Mesenchymal stem cell (in vitro differentiated cells and primary cell): Measurements from ENCODE around the gene KCNN3.
"Not testable (repeated sequence)": the region's sequence is repeated elsewhere in the genome, so short reads cannot be mapped to it uniquely, and the experiment has no call there.

Experiments
- DNase-seq: peaks from one replicate; pipeline ENCODE4 v3.0.0-alpha.2; 2013
- H2AFZ ChIP-seq: one replicate; pipeline ENCODE4 v1.6.1; 2013; ENCODE audit warnings: low read depth, mild to moderate bottlenecking, control low read depth, inconsistent platforms, low read length, moderate library complexity
- H2AK5ac ChIP-seq: 2 replicates; pipeline ENCODE4 v1.6.1; 2013; ENCODE audit warnings: low read length, moderate library complexity, mild to moderate bottlenecking, inconsistent platforms; ENCODE audit not compliant: severe bottlenecking
- H2BK120ac ChIP-seq: one replicate; pipeline ENCODE4 v1.6.1; 2013; ENCODE audit warnings: low read depth, mild to moderate bottlenecking, inconsistent platforms, low read length, moderate library complexity
- H2BK12ac ChIP-seq, 2 experiments: one replicate each; pipeline ENCODE4 v1.6.1; 2013; ENCODE audit warnings: inconsistent platforms in 2 of 2, low read length in 2 of 2, mild to moderate bottlenecking in 2 of 2, moderate library complexity in 2 of 2, control low read depth in 1 of 2
- H2BK15ac ChIP-seq: one replicate; pipeline ENCODE4 v1.6.1; 2013; ENCODE audit warnings: mild to moderate bottlenecking, low read depth, inconsistent platforms; ENCODE audit not compliant: poor library complexity, severe bottlenecking
- H2BK5ac ChIP-seq: 2 replicates; pipeline ENCODE4 v1.6.1; 2013; ENCODE audit warnings: low read depth, mild to moderate bottlenecking, low read length, control low read depth, inconsistent platforms; ENCODE audit not compliant: poor library complexity, severe bottlenecking
- H3K14ac ChIP-seq, 2 experiments: one replicate each; pipeline ENCODE4 v1.6.1; 2013; ENCODE audit warnings: inconsistent platforms in 2 of 2, low read length in 2 of 2, control low read depth in 1 of 2, mild to moderate bottlenecking in 1 of 2, moderate library complexity in 1 of 2
- H3K18ac ChIP-seq, 2 experiments: one replicate each; pipeline ENCODE4 v1.6.1; 2013; ENCODE audit warnings: inconsistent platforms in 2 of 2, low read length in 2 of 2, control low read depth in 1 of 2, low read depth in 1 of 2, mild to moderate bottlenecking in 1 of 2
- H3K23ac ChIP-seq, 2 experiments: one replicate each; pipeline ENCODE4 v1.6.1; 2013; ENCODE audit warnings: inconsistent platforms in 2 of 2, low read length in 2 of 2, mild to moderate bottlenecking in 2 of 2, moderate library complexity in 2 of 2, control low read depth in 1 of 2
- H3K27ac ChIP-seq: 2 replicates; pipeline ENCODE4 v1.5.1; 2013; ENCODE audit warnings: mild to moderate bottlenecking, moderate library complexity, low read length, control low read depth, inconsistent platforms; ENCODE audit not compliant: poor library complexity, severe bottlenecking
- H3K27me3 ChIP-seq, 2 experiments: 2 replicates each; pipeline versions ENCODE4 v1.6.1 to v1.7.0; 2013; ENCODE audit warnings: low read length in 2 of 2, mild to moderate bottlenecking in 2 of 2, moderate library complexity in 2 of 2, control low read depth in 1 of 2, inconsistent platforms in 1 of 2; ENCODE audit not compliant: control insufficient read depth in 1 of 2, insufficient read depth in 1 of 2
- H3K36me3 ChIP-seq, 2 experiments: 2 replicates each; pipeline versions ENCODE4 v1.6.1 to v1.7.0; 2013; ENCODE audit warnings: low read length in 2 of 2, control low read depth in 1 of 2, inconsistent platforms in 1 of 2, low read depth in 1 of 2, mild to moderate bottlenecking in 1 of 2; ENCODE audit not compliant: insufficient read depth in 2 of 2, control insufficient read depth in 1 of 2
- H3K4ac ChIP-seq, 2 experiments: one replicate each; pipeline ENCODE4 v1.6.1; 2013; ENCODE audit warnings: inconsistent platforms in 2 of 2, low read length in 2 of 2, mild to moderate bottlenecking in 2 of 2, moderate library complexity in 2 of 2, control low read depth in 1 of 2, low read depth in 1 of 2
- H3K4me1 ChIP-seq: 2 replicates; pipeline ENCODE4 v1.6.1; 2013; ENCODE audit warnings: low read depth, low read length, control low read depth; ENCODE audit not compliant: control insufficient read depth, insufficient read depth
- H3K4me2 ChIP-seq: 2 replicates; pipeline ENCODE4 v1.6.1; 2013; ENCODE audit warnings: low read length, mild to moderate bottlenecking, inconsistent platforms; ENCODE audit not compliant: poor library complexity, severe bottlenecking
- H3K4me3 ChIP-seq, 2 experiments: 2 replicates each; pipeline versions ENCODE4 v1.5.1 to v1.7.0; 2013; ENCODE audit warnings: low read length in 2 of 2, mild to moderate bottlenecking in 2 of 2, control low read depth in 1 of 2, low read depth in 1 of 2; ENCODE audit not compliant: insufficient read depth in 1 of 2
- H3K79me1 ChIP-seq: replicated peaks from 2 replicates; pipeline ENCODE4 v1.6.1; 2013; ENCODE audit warnings: mild to moderate bottlenecking, control low read depth, low read length, inconsistent platforms; ENCODE audit not compliant: poor library complexity, severe bottlenecking
- H3K9ac ChIP-seq: 2 replicates; pipeline ENCODE4 v1.7.0; 2013; ENCODE audit warnings: mild to moderate bottlenecking, low read length, moderate library complexity
- H3K9me3 ChIP-seq: 2 replicates; pipeline ENCODE4 v1.7.0; 2013; ENCODE audit warnings: mild to moderate bottlenecking, low read length; ENCODE audit not compliant: control insufficient read depth
- H4K8ac ChIP-seq: one replicate; pipeline ENCODE4 v1.6.1; 2013; ENCODE audit warnings: inconsistent platforms, mild to moderate bottlenecking, low read length, moderate library complexity
- H4K91ac ChIP-seq: one replicate; pipeline ENCODE4 v1.6.1; 2013; ENCODE audit warnings: mild to moderate bottlenecking, low read length, inconsistent platforms
- WGBS: methylation state at CpG from one replicate; pipeline ENCODE4 v1.1.7; 2013; ENCODE audit warnings: mixed read lengths; 5-methylcytosine and 5-hydroxymethylcytosine counted together

The KCNN3 gene

DNA sequence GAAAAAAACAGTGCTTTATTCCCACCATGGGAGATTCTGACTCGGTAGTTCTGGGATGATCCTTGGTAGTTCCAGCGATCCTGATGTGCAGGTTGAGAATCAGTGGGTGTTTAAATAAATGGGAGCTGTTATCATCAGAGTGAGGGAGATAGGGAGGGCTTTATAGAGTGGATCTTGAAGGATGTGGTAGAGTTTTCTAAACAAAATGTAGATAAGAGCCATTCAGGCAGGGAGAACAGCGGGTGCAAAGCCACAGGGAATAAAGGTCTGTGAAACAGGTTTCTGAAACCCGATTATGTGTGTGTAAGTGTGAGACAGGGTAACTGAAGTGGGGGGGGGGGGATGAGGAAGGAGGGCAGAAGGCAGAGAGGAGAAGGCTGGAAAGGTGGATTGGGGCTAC is 186.3 kb downstream of the KCNN3 start:
- Histone ChIP-seq H3K4me3 (no peak overlapping the region), H3K36me3 (no peaks in the 10 kb centered on the region), H3K18ac (no peak overlapping the region), H3K79me1 (no peaks in the 10 kb centered on the region), H2BK120ac (no peak overlapping the region), H2BK12ac (no peak overlapping the region), H3K23ac (no peak overlapping the region), H3K9me3 (peaks cover 3% of the 10 kb centered on the region), H4K91ac (no peak overlapping the region), H4K8ac (no peak overlapping the region), H3K4me1 (no peaks in the 10 kb centered on the region), H3K27me3 (peaks cover 14 to 44% of the 10 kb centered on the region in 2 experiments), H2AK5ac (no peak overlapping the region), H2BK15ac (no peak overlapping the region), H3K4ac (no peak overlapping the region), H2BK5ac (no peak overlapping the region), H3K4me2 (no peak overlapping the region), H3K27ac (no peak overlapping the region), H2AFZ (no peak overlapping the region), H3K14ac (no peak overlapping the region), H3K9ac (no peak overlapping the region)
- 75% methylated on average over 4 of the region's 4 CpGs for WGBS
- no peak for DNase-seq

DNA sequence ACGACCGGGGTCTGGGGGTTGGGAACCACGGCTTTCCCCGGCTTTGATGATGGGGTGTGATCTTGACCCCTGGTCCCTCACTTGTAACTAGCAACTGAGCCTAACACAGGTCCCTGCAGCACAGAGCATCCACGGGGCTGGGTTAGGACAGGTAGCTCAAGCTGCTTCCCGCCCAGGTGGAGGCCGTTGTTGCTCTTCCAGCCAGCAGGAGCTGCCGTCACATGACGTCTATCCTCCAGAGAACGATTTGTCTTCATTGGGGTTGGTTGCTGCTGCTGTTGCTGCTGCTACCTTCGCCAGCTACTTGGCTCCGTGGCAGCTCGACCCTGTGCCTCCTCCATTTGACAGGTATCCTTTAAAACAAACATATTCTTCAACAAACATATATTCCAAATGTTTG is 187.8 kb downstream of the KCNN3 start:
- H3K79me1 ChIP-seq, result no peaks in the 10 kb centered on the region
- WGBS, result 76% methylated on average over 13 of the region's 13 CpGs
- H3K4me3 ChIP-seq, result no peak overlapping the region
- H3K9me3 ChIP-seq, result peaks cover 3% of the 10 kb centered on the region
- H2AK5ac ChIP-seq, result no peak overlapping the region
- H2BK15ac ChIP-seq, result no peak overlapping the region
- H3K27ac ChIP-seq, result no peak overlapping the region
- H2BK120ac ChIP-seq, result no peak overlapping the region
- no peak overlapping the region for H2BK12ac ChIP-seq
- no peak overlapping the region for H4K8ac ChIP-seq
- no peak overlapping the region for H3K4me2 ChIP-seq
- H3K9ac ChIP-seq, result no peak overlapping the region
- H3K14ac ChIP-seq, result no peak overlapping the region
- peaks cover 14 to 39% of the 10 kb centered on the region in 2 experiments for H3K27me3 ChIP-seq
- H3K4me1 ChIP-seq, result no peaks in the 10 kb centered on the region
- H2AFZ ChIP-seq, result no peak overlapping the region
- no peaks in the 10 kb centered on the region for H3K36me3 ChIP-seq
- no peak overlapping the region for H4K91ac ChIP-seq
- H3K18ac ChIP-seq, result no peak overlapping the region
- no peak overlapping the region for H3K23ac ChIP-seq
- no peak for DNase-seq
- H2BK5ac ChIP-seq, result no peak overlapping the region
- H3K4ac ChIP-seq, result no peak overlapping the region

DNA sequence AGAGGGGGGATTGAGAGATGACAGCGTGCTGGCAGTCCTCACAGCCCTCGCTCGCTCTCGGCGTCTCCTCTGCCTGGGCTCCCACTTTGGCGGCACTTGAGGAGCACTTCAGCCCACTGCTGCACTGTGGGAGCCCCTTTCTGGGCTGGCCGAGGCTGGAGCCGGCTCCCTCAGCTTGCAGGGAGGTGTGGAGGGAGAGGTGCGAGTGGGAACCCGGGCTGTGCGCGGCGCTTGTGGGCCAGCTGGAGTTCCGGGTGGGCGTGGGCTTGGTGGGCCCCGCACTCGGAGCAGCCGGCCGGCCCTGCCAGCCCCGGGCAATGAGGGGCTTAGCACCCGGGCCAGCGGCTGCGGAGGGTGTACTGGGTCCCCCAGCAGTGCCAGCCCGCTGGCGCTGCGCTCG is 192.2 kb downstream of the KCNN3 start:
- not testable (repeated sequence) for H3K9me3 ChIP-seq, H3K14ac ChIP-seq, H3K27ac ChIP-seq, DNase-seq, H2AFZ ChIP-seq, H2BK120ac ChIP-seq, H3K4me3 ChIP-seq, H2BK5ac ChIP-seq, H3K9ac ChIP-seq, H2BK15ac ChIP-seq, H4K8ac ChIP-seq, H4K91ac ChIP-seq, H3K4ac ChIP-seq, H3K23ac ChIP-seq, H3K79me1 ChIP-seq, H3K36me3 ChIP-seq, H2BK12ac ChIP-seq, H3K4me2 ChIP-seq, H3K18ac ChIP-seq, H3K4me1 ChIP-seq, H2AK5ac ChIP-seq
- WGBS, result 100% methylated on average over 1 of the region's 27 CpGs
- peaks cover 0 to 16% of the 10 kb centered on the region in 2 experiments for H3K27me3 ChIP-seq

DNA sequence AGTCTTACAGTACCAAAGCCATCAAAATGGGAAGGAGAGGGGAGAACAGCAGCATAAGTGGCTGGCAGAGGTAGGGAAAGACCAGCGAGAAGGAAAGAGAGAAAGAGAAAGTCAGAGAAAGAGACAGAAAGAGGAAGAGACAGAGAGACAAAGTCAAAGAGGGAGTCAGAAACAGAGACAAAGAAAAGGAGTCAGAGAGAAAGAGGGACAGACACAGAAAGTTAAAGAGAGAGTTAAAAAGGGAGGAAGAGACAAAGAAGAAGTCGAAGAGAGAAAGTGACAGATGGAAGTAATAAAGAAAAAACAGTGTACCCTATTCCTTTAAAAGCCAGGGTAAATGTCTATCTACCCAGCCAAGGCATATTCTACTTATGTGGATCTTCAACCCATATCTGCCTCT is 193.2 kb downstream of the KCNN3 start:
- H3K79me1 ChIP-seq, result not testable (repeated sequence)

More for the DNA sequence above, 193.2 kb downstream of the KCNN3 start:
- not testable (repeated sequence) for H3K4me1 ChIP-seq, H2AFZ ChIP-seq, H3K18ac ChIP-seq, H3K23ac ChIP-seq, H3K14ac ChIP-seq, H3K9me3 ChIP-seq, H4K91ac ChIP-seq, H2BK15ac ChIP-seq, DNase-seq, H2BK5ac ChIP-seq, H2BK120ac ChIP-seq, H3K9ac ChIP-seq, H2BK12ac ChIP-seq, H3K4me3 ChIP-seq, H3K4ac ChIP-seq, H4K8ac ChIP-seq, H3K27ac ChIP-seq, H3K4me2 ChIP-seq, H3K36me3 ChIP-seq, H3K27me3 ChIP-seq, H2AK5ac ChIP-seq
- 84% methylated on average over 1 of the region's 2 CpGs for WGBS
